HG02943 (cell line): ENCODE measurements around the gene SNX27.

Experiments
- ATAC-seq: cut with Tn5 transposase; IDR thresholded peaks from one replicate; pipeline ENCODE4 v1.9.1; 2021; ENCODE audit warnings: mild to moderate bottlenecking, low read depth, moderate library complexity; ENCODE audit not compliant: unreplicated experiment

The SNX27 gene

DNA sequence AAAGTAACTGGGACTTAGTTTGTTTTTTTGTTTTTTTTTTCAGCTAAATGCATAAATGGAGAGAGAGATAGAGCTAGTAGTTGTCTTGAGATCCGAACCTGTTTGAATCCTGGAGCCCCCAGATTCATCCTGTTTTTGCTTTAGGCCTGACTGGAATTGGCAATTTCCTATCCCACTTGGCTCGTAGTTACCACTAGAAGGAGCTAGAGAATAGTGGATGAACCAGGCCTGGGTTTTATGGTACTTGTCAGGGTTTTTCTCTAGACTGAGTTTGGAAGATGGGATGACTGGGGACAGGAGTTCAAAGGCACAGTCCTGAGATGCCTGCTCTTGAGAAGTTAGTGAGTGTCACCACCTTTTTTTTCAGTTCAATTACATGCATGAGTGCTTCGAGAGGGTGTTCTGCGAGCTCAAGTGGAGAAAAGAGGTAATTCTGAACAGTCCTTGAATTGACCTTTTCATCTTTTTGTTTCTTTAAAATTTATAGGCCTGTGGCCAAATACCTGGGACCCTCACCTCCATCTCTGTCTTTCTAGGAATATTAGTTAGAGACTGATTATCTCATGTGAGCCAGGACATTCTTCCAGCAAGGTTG, 81.3 kb downstream of the SNX27 start:
- ATAC-seq: no peak

DNA sequence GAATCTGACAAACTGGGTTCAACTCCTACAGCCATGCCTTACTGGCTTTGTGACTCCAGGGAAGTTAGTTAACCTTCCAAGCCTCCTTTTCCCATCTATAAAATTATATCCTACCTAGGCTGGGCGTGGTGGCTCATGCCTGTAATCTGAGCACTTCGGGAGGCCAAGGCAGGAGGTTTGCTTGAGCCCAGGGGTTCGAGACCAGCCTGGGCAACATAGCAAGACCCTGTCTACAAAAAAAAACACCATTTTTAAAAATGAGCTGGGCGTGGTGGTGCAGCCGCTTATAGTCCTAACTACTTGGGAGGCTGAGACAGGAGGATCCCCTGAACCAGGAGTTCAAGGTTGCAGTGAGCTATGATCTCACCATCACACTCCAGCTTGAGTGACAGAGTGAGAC, 89.7 kb downstream of the SNX27 start:
- no peak for ATAC-seq

- ATAC-seq: no peak
These were observed 91.1 kb downstream of the SNX27 start for GRCh38 chr1:151702936-151703335.

- no peak for ATAC-seq
These were observed 92.0 kb downstream of the SNX27 start for GRCh38 chr1:151703813-151704212.

- no peak for ATAC-seq
These were observed 92.4 kb downstream of the SNX27 start for GRCh38 chr1:151704246-151704645.

- no peak for ATAC-seq
These were observed 93.3 kb downstream of the SNX27 start for GRCh38 chr1:151705146-151705545.

DNA sequence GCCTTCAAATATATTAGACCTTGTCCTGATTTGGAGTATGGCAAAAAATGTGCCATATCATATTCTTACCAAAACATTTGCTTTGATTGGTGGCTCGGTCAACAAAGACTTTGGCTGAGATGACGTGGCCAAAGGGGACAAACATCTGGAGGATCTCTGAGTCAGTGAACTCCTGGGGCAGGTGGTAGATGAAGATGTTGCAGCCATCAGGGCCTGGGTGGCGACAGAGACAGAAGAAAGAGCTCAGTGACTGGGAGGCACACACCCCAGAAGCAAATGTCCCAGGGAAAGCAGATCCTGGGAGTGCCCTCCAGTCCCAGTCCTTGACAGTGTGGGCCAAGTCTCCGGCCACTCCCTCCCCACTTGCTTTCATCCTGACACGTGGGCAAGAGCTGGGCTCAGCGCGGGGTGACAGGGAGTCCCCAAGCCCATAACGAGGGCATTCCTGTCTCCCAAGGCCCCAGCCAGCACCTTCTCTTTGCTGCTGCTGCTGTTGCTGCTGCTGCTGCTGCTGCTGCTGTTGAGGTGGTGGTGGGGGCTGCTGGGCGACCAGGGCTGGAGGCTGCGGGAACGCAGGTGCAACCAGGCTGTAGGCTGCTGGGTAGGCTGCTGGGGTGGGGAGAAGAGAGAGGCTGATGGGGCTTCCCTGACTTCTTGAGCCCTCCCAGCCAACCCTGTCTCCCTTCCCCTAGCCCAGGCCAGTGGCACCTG, 94.1 kb downstream of the SNX27 start:
- ATAC-seq: no peak

- ATAC-seq: no peak
These were observed 94.9 kb downstream of the SNX27 start for GRCh38 chr1:151706464-151707415.

DNA sequence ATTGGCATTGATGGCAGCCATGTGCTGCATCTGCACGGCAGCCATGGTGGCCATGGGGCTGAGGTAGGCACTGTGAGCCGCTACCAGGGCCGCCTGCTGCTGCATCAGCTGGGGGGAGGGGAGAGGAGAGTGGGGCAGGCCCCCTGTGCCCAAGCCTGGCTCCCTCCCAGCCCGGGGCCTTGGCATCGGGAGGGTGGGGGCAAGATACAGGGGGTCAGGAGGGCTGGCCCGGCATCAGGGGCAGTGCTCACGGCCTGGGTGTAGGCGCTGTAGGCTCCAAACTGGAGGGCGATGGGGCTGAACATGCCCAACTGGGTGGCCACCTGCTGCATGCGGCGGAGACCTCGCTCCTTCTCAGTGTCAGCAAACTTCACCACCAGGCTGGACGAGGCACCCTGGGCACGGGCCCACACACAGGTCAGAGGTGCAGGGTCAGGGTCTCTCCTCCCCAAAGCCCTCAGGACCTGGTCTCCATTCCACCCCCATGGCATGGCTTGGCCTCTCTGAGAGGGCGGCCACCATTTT, 95.8 kb downstream of the SNX27 start:
- no peak for ATAC-seq

DNA sequence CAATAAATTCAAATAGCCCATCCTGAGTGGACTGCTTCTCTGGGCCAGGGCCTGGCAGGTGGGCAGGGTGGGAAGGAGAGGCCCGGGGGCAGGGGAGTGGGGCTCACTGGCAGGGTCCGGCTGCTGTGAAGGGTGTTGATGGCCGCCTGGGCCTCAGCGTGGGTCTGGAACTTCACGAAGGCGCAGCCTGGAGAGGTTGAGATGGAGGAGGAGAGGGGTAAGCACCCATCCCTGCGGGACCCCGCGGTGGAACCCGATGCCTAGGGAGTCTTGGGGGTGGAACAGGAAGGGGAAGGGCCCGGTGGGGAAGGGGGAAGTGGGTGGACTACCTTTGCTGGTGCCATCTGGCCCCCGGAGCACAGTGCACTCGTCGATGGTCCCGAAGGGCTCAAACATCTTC, 97.0 kb downstream of the SNX27 start:
- no peak for ATAC-seq

GRCh38 chr1:151710187-151710840, 98.5 kb downstream of the SNX27 start:
- no peak for ATAC-seq

GRCh38 chr1:151711044-151711800, 99.4 kb downstream of the SNX27 start:
- ATAC-seq: no peak

DNA sequence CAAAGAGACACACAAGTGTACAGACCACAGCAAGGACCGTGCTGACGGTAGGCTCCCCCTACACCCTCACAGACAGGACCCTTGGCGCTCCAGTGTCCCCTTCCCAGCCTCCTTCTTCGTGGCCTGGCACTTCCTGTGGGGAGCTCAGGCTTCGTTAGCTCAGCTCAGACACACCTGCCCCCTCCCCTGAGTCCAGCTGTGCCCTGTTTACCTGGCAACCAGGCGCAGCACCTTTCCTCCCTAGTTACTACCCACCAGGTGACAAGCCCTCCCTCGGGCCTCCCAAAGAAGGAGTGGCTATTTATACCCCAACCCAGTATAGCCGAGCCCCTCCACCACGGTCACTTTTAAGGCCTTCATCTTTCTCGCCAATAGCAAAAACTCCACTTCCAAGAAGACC, 100.1 kb downstream of the SNX27 start:
- no peak for ATAC-seq

DNA sequence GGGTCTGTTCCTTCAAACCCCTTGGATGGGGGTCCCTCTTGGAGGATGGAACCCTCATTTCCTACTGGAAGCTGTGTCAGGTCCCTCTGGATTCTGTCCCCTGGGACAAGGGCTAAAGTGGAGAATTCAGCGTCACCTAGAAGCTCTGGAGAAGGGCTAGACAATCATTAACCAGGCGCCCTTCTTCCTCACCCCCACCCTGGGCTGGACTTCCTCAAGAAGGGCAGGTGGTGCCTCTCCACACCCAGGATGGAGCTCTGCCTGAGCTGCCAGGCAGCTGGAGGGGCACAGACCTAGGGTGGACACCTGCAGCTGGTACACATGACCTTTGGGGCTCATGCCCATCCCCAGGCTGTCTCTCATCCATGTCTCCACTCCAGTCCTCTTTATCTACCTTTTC, 101.2 kb downstream of the SNX27 start:
- ATAC-seq: no peak

DNA sequence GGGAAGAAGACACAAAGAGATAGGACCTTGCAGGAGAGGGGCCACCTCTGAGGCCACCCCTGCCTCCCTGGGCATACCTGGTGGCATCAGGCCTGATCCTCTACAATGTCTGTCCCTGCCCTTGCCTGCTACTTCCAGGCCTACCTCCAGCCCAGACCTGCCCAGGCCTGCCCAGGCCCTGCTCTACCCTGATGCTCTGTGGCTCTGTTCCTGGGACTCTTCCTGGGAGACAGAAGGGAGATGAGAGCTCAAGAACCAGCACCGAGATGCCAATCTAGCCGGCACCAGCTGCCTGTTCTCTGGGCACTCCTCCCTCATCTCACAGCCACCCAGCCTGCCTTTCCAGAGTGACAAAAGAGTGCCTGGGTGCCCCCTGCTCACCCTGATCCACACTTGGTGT, 102.0 kb downstream of the SNX27 start:
- no peak for ATAC-seq

GRCh38 chr1:151714820-151715725, 103.2 kb downstream of the SNX27 start:
- ATAC-seq: no peak

DNA sequence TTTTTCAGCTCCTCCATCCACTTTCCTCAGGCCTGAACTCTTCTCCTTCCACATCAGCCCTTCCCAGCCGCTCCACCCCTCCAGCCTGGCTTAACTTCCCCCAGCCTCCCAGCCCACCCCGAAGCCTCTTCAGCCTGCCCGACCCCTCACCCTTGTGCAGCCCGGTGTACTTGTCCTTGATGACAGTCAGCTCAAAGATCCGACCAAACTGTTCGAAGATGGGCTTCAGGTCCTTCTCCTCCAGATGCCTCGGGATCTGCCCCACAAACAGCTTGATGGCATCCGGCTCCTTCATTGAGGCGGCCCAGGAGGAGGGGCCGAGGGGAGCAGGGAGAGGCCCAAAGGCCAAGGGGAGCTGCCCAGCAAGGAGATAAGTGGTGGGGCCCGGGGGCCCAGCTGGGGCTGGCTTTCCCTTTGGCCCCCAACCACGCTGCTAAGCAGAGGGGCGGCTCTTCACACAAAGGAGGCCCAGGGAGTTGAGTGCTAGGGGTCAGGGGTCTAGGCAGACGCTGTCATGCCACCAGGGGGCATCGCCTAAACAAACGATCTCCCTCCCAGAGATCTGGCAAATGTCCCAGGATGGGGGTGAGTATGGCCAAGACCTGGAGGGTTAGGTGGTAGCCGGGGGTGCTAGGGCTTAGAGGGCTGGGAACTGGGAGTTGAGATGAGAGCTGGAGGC, 104.0 kb downstream of the SNX27 start:
- no peak for ATAC-seq

GRCh38 chr1:151716405-151716762, 104.5 kb downstream of the SNX27 start:
- ATAC-seq: no peak
